Measurements from ENCODE around the gene ZNF710.
"Not testable (repeated sequence)": the region's sequence is repeated elsewhere in the genome, so short reads cannot be mapped to it uniquely, and the experiment has no call there.

The ZNF710 gene

DNA sequence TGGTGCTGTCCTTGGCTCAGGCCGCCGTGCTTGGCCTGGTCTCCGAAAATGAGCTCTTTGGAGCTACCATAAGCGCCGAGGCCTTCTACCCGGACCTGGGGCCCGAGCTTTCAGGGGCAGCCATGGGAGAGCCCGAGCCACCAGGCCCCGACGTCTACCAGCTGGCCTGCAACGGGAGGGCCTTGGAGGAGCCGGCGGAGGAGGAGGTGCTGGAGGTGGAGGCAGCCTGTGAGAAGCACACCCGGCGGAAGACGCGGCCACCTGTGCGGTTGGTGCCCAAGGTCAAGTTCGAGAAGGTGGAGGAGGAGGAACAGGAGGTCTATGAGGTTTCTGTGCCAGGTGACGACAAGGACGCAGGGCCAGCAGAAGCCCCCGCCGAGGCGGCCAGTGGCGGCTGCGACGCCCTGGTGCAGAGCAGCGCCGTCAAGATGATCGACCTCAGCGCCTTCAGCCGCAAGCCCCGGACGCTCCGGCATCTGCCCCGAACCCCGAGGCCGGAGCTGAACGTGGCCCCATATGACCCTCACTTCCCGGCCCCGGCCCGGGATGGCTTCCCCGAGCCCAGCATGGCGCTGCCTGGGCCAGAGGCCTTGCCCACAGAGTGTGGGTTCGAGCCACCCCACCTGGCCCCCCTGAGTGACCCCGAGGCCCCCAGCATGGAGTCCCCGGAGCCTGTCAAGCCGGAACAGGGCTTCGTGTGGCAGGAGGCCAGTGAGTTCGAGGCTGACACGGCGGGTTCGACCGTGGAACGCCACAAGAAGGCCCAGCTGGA is 66.2 kb downstream of the ZNF710 start:
- no peak for FAIRE-seq
- DNase-seq (ENCODE audit: insufficient read length, low spot score), result no peak
- TF ChIP-seq POLR2AphosphoS5 (IDR thresholded peaks at IDR 0.05; ENCODE audit: low read depth, low read length) (no peak), PAX5 (IDR thresholded peaks at IDR 0.05; ENCODE audit: insufficient read depth, low read length, severe bottlenecking) (no peak), SPI1 (IDR thresholded peaks at IDR 0.05; ENCODE audit: low read depth, low read length) (no peak), TAF1 (IDR thresholded peaks at IDR 0.05; ENCODE audit: low read depth, low read length) (no peak), POU2F2 (IDR thresholded peaks at IDR 0.05; ENCODE audit: low read depth, low read length) (no peak), POLR2A (IDR thresholded peaks at IDR 0.05; ENCODE audit: low read depth, low read length) (no peak)

DNA sequence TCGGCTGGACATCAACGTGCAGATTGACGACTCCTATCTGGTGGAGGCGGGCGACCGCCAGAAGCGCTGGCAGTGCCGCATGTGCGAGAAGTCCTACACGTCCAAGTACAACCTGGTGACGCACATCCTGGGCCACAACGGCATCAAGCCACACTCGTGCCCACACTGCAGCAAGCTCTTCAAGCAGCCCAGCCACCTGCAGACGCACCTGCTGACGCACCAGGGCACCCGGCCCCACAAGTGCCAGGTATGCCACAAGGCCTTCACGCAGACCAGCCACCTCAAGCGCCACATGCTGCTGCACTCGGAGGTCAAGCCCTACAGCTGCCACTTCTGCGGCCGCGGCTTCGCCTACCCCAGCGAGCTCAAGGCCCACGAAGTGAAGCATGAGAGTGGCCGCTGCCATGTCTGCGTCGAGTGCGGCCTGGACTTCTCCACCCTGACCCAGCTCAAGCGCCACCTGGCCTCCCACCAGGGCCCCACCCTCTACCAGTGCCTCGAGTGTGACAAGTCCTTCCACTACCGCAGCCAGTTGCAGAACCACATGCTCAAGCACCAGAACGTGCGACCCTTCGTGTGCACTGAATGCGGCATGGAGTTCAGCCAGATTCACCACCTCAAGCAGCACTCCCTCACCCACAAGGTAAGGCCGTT is 67.0 kb downstream of the ZNF710 start:
- no peak for DNase-seq (ENCODE audit: insufficient read length, low spot score)
- TF ChIP-seq POU2F2 (IDR thresholded peaks at IDR 0.05; ENCODE audit: low read depth, low read length) (no peak), SPI1 (IDR thresholded peaks at IDR 0.05; ENCODE audit: low read depth, low read length) (no peak), POLR2A (IDR thresholded peaks at IDR 0.05; ENCODE audit: low read depth, low read length) (no peak), TAF1 (IDR thresholded peaks at IDR 0.05; ENCODE audit: low read depth, low read length) (no peak), PAX5 (IDR thresholded peaks at IDR 0.05; ENCODE audit: insufficient read depth, low read length, severe bottlenecking) (no peak), POLR2AphosphoS5 (IDR thresholded peaks at IDR 0.05; ENCODE audit: low read depth, low read length) (no peak)
- FAIRE-seq, result no peak

DNA sequence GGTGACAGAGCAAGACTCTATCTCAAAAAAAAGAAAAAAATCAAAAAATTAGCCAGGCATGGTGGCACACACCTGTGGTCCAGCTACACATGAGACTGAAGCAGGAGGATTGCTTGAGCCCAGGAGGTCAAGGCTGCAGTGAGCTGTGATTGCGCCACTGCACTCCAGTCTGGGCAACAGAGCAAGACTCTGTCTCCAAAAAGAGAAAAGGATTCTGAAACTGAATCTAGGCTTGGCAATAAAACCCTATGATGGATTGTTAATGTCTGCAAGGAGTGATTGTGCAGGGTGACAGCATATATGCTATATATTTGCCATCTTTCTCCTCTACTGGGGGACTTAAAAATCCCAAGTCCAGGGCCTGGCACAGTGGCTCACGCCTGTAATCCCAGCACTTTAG is 69.5 kb downstream of the ZNF710 start:
- not testable (repeated sequence) for DNase-seq (ENCODE audit: insufficient read length, low spot score); FAIRE-seq

DNA sequence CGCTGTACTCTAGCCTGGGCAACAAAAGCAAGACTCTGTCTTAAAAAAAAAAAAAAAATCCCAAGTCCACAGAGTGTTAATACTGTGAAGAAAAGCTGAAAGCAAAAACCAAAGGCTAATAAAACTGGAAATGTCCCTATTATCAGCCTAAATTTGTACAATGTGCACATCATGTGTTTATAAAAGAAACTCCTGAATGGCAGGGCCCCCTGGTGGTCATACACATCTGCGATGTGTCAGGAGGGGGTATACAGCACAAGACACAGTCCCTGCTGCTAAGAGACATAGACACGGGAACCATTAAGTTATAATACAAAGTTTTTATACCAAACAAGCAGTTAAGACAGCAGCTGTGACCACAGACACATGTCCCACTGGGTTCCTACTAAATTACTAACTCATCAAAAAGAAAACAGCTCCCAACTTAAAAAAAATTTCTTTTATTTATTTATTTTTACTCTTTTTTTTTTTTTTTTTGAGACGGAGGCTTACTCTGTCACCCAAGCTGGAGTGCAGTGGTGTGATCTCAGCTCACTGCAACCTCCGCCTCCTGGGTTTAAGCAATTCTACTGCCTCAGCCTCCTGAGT is 70.2 kb downstream of the ZNF710 start:
- TF ChIP-seq POLR2A (IDR thresholded peaks at IDR 0.05; ENCODE audit: low read depth, low read length) (no peak), PAX5 (IDR thresholded peaks at IDR 0.05; ENCODE audit: insufficient read depth, low read length, severe bottlenecking) (no peak), TAF1 (IDR thresholded peaks at IDR 0.05; ENCODE audit: low read depth, low read length) (no peak), POLR2AphosphoS5 (IDR thresholded peaks at IDR 0.05; ENCODE audit: low read depth, low read length) (no peak), POU2F2 (IDR thresholded peaks at IDR 0.05; ENCODE audit: low read depth, low read length) (no peak), SPI1 (IDR thresholded peaks at IDR 0.05; ENCODE audit: low read depth, low read length) (no peak)
- FAIRE-seq (peak; percentile 61), DNase-seq (ENCODE audit: insufficient read length, low spot score) (peak; percentile 58)

DNA sequence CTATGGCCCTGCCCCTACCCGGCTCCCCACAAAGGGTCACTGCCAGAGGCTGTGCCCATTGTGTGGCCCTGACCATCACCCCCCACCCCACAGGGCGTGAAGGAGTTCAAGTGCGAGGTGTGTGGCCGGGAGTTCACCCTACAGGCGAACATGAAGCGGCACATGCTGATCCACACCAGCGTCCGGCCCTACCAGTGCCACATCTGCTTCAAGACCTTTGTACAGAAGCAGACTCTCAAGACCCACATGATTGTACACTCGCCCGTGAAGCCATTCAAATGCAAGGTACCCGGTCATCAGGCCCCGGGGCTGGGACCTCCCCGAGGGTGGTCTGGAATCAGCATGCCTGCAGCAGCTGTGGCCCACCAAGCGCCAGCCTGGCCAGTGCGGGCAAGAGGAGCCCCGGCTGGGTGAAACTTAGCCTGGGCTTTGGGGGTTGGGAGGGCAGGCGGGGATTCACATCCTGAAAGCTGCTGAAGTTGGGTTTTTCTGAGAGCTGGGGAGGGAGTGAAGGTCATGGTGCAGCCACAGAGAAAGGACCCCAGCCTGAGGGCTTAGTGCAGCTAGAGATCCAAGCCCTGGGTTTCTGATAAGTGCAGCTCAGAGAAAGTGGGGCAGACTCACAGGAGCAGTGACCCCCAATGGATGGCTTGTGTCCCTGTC is 72.0 kb downstream of the ZNF710 start:
- DNase-seq (ENCODE audit: insufficient read length, low spot score) (no peak), FAIRE-seq (no peak)
- no peak for TF ChIP-seq SPI1 (IDR thresholded peaks at IDR 0.05; ENCODE audit: low read depth, low read length)
- TF ChIP-seq POLR2A (IDR thresholded peaks at IDR 0.05; ENCODE audit: low read depth, low read length), result no peak
- no peak for TF ChIP-seq TAF1 (IDR thresholded peaks at IDR 0.05; ENCODE audit: low read depth, low read length)
- no peak for TF ChIP-seq PAX5 (IDR thresholded peaks at IDR 0.05; ENCODE audit: insufficient read depth, low read length, severe bottlenecking)

DNA sequence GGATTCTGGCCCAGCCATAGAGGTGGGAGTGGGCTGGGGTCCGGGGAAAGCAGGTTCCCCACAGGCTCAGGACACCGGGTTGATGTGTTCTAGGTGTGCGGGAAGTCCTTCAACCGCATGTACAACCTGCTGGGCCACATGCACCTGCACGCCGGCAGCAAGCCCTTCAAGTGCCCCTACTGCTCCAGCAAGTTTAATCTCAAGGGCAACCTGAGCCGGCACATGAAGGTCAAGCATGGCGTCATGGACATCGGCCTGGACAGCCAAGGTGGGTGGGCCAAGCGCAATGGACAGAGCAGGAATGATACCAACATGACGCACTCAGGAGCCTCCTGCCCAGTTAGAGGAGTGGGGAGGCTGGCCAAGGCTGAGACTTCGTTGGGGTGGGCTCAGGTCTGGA is 72.9 kb downstream of the ZNF710 start:
- FAIRE-seq, result no peak
- no peak for TF ChIP-seq PAX5 (IDR thresholded peaks at IDR 0.05; ENCODE audit: insufficient read depth, low read length, severe bottlenecking)
- no peak for TF ChIP-seq POLR2AphosphoS5 (IDR thresholded peaks at IDR 0.05; ENCODE audit: low read depth, low read length)
- TF ChIP-seq POLR2A (IDR thresholded peaks at IDR 0.05; ENCODE audit: low read depth, low read length), result no peak
- no peak for TF ChIP-seq TAF1 (IDR thresholded peaks at IDR 0.05; ENCODE audit: low read depth, low read length)
- TF ChIP-seq POU2F2 (IDR thresholded peaks at IDR 0.05; ENCODE audit: low read depth, low read length), result no peak
- no peak for TF ChIP-seq SPI1 (IDR thresholded peaks at IDR 0.05; ENCODE audit: low read depth, low read length)
- DNase-seq (ENCODE audit: insufficient read length, low spot score), result no peak

DNA sequence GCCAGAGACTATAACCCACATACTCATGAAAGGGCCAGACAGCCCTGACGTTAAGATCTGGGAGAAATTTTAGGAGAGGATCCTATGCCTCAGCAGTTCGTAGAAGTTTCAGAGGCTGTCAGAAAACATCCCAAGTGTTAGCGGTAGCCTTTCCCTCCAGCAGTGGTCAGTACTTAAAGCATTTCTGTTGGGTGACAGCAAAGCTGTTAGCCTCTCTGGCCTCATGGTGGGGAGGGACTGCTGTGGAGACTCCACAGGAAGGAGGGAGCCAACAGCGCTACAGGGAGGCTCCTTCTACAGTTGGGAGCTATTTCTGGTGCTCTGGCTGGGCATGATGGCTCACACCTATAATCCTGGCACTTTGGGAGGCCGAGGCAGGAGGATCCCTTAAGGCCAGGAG is 73.8 kb downstream of the ZNF710 start:
- FAIRE-seq (no peak), DNase-seq (ENCODE audit: insufficient read length, low spot score) (no peak)
- TF ChIP-seq POLR2A (IDR thresholded peaks at IDR 0.05; ENCODE audit: low read depth, low read length), result no peak
- no peak for TF ChIP-seq PAX5 (IDR thresholded peaks at IDR 0.05; ENCODE audit: insufficient read depth, low read length, severe bottlenecking)
- no peak for TF ChIP-seq POU2F2 (IDR thresholded peaks at IDR 0.05; ENCODE audit: low read depth, low read length)
- TF ChIP-seq POLR2AphosphoS5 (IDR thresholded peaks at IDR 0.05; ENCODE audit: low read depth, low read length), result no peak
- TF ChIP-seq SPI1 (IDR thresholded peaks at IDR 0.05; ENCODE audit: low read depth, low read length), result no peak
- no peak for TF ChIP-seq TAF1 (IDR thresholded peaks at IDR 0.05; ENCODE audit: low read depth, low read length)

DNA sequence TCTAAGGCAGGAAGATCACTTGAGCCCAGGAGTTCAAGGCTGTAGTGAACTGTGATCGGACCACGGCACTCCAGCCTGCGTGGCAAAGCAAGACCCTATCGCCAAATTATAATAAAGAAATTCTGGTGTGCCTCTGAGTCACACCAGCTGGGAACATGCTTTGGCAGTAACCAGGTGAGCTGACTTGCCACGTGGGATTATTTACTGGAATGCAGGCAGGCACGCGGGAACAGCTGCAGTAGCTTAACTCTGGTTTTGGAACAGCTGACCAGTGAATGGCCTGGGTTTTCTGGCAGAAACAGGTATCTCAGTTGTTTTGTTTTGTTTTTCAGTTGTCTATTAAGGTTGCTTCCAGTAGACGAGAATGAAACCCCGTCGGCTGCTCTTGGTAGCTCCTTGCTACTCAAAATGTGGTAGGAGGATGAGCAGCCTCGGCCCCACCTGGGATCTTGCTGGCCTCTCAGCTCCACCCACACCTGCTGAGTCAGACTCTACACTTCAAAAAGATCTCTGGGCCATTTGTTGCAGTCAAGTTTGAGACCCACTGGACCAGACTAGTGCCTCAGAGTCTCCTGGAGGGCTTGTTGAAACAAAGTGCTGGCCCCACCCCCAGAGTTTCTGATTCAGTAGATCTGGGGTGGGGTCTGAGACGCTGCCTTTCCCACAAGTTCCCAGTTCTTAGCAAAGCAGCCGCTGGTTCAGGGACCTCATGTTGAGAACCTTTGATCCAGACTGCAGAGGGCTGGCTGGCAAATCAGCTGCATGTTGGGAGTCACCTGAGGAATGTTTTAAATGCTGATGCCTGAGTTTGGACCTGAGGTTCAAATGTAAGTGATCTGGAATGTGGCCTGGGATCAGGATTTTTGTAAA is 74.5 kb downstream of the ZNF710 start:
- TF ChIP-seq POU2F2 (IDR thresholded peaks at IDR 0.05; ENCODE audit: low read depth, low read length) (no peak), POLR2A (IDR thresholded peaks at IDR 0.05; ENCODE audit: low read depth, low read length) (no peak)
- DNase-seq (ENCODE audit: insufficient read length, low spot score), result no peak
- FAIRE-seq, result no peak

DNA sequence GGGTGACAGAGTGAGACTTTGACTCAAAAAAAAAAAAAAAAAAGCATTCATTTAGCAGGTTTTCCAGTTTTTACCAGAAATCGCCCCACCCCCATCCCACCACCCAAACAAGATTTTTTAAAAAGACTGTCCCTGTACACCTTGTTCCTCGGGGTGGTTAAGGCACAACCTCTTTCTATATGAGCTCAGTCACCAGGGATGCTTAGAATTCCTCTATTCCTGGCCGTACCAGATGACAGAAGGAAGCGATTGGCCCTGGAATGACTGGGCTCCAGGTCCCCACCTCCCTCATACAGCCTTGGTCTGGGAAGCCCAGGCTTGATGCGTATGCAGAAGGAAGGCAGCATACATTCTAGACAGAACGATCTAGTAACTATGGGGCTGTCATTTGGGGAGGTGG is 75.6 kb downstream of the ZNF710 start:
- FAIRE-seq (no peak), DNase-seq (ENCODE audit: insufficient read length, low spot score) (no peak)
- TF ChIP-seq PAX5 (IDR thresholded peaks at IDR 0.05; ENCODE audit: insufficient read depth, low read length, severe bottlenecking), result no peak
- no peak for TF ChIP-seq POLR2AphosphoS5 (IDR thresholded peaks at IDR 0.05; ENCODE audit: low read depth, low read length)
- no peak for TF ChIP-seq POU2F2 (IDR thresholded peaks at IDR 0.05; ENCODE audit: low read depth, low read length)
- no peak for TF ChIP-seq POLR2A (IDR thresholded peaks at IDR 0.05; ENCODE audit: low read depth, low read length)
- TF ChIP-seq SPI1 (IDR thresholded peaks at IDR 0.05; ENCODE audit: low read depth, low read length), result no peak
- TF ChIP-seq TAF1 (IDR thresholded peaks at IDR 0.05; ENCODE audit: low read depth, low read length), result no peak
